ENCODE results near the gene ITGB8. TPM values are rescaled to one million over a fixed set of nuclear protein-coding genes. Genes with fewer than 3 reads are reported as not detected.

ITGB8 gene
- total RNA-seq, 4 donors from 2014 or later, result 3.9 to 70.2 (median 16.5) TPM

DNA sequence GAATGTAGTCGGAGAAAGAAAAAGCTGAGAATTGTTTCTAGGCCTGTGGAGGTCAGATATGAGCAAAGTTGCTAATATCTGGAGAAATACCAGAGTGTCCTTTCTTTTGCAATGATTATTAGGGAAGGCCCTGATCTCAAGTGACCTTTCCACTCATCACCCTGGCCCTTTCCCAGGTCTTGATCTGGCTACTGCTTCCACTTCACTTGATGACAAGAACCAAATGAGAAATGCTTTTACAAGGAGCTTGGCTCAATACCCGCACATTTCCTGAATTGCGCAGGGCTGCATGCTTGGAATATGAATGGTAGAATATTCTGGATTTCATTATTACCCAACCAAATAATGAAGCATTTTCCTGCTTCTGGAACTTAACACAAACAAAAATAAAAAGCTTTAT lies 104.6 kb downstream of the ITGB8 start:
- TF ChIP-seq, protein P1, sequence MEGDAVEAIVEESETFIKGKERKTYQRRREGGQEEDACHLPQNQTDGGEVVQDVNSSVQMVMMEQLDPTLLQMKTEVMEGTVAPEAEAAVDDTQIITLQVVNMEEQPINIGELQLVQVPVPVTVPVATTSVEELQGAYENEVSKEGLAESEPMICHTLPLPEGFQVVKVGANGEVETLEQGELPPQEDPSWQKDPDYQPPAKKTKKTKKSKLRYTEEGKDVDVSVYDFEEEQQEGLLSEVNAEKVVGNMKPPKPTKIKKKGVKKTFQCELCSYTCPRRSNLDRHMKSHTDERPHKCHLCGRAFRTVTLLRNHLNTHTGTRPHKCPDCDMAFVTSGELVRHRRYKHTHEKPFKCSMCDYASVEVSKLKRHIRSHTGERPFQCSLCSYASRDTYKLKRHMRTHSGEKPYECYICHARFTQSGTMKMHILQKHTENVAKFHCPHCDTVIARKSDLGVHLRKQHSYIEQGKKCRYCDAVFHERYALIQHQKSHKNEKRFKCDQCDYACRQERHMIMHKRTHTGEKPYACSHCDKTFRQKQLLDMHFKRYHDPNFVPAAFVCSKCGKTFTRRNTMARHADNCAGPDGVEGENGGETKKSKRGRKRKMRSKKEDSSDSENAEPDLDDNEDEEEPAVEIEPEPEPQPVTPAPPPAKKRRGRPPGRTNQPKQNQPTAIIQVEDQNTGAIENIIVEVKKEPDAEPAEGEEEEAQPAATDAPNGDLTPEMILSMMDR (IDR thresholded peaks at IDR 0.05), result no peak
- peak; percentile 63 for DNase-seq (ENCODE audit: low spot score)
- peak; percentile 89 for ATAC-seq (ENCODE audit: low FRiP score)

DNA sequence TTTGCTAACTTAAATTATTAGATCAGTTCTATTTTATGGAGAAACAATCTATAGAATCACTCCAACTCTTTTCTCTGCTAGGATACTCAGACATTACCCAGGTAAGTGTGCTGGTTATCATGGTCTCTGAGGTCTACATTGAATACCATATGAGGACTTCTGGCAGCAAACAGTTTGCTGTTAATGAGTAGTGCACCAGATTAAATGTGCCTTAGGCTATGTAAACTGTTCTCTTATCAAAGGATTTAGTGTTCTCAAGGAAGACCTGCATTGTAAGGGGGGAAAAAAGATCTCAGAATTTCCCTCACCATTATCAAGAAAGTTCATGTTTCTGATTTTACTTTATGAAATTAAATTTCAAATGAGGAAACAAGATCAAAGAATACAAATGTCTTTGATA lies 107.5 kb downstream of the ITGB8 start:
- DNase-seq (ENCODE audit: low spot score), result no peak
- TF ChIP-seq, protein P1 (IDR thresholded peaks at IDR 0.05), result no peak
- ATAC-seq (ENCODE audit: low FRiP score), result no peak

DNA sequence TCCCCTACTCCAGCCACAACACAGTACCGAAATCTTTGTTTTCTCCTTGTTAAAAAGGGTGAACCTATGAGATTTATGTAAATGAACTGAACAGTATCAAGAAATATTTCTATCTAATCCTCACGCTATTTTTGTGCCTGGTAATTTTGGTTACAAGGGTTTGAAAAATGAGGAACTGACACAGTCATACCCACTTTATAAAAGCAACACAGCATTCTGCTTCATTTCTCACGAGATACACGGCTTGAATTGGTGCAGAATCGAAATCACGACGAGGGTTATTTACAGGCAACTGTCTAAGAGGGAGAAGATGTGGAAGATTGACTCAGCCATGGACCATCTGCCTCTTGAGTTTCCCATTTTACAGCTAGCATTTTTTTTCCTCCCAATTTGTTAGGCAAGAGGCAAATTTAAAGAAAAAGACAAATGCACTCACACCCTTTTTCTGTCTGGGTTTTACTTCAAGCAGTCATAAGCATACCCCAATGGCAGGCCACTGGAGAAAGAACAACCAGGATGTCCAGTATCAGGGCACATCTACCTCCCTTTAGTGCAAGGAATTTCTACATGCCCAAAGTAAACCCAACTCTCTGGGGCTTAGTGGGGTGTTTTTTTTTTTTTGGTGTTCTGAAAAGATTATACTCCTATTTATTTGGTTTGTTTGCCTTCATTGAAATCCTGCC lies 108.1 kb downstream of the ITGB8 start:
- DNase-seq (ENCODE audit: low spot score) (no peak), ATAC-seq (ENCODE audit: low FRiP score) (no peak)
- TF ChIP-seq, protein P1 (IDR thresholded peaks at IDR 0.05), result no peak

DNA sequence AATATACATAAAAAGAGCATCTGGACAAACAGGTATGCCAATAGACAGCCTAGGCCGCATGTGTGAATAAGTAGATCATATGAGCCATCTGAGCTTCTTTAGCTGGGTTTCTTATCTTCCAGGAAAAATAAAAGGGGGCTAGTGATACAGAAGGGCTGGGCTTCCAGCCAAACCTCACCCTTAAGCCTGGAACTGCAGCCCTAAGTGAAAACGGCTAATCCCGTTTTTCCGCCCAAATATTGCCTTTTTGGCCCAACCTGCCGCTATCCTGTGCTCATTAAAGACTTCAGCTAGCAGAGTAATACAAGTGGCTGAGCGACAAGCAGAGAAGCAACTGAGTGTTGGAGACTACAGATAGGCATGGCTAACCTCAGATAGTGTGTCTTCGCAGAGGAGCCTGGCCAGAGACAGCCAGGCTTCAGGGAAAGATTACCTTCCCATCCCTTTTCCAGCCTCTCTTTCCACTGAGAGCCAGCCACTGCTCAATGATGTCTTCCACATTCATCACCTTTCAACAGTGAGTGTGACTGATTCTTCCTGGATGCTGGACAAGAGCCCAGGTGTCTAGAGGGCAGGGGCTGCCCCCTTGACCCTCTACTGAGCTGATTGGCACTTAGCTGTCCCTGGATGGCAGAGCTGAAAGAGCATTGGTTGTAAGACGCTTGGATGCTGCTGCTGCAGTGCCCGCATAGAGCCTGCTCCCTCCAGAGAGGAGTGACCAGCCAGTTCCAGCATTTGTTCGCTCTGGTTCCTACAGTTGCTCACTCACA lies 108.9 kb downstream of the ITGB8 start:
- ATAC-seq (ENCODE audit: low FRiP score) (no peak), DNase-seq (ENCODE audit: low spot score) (no peak)
- TF ChIP-seq, protein P1 (IDR thresholded peaks at IDR 0.05), result no peak

DNA sequence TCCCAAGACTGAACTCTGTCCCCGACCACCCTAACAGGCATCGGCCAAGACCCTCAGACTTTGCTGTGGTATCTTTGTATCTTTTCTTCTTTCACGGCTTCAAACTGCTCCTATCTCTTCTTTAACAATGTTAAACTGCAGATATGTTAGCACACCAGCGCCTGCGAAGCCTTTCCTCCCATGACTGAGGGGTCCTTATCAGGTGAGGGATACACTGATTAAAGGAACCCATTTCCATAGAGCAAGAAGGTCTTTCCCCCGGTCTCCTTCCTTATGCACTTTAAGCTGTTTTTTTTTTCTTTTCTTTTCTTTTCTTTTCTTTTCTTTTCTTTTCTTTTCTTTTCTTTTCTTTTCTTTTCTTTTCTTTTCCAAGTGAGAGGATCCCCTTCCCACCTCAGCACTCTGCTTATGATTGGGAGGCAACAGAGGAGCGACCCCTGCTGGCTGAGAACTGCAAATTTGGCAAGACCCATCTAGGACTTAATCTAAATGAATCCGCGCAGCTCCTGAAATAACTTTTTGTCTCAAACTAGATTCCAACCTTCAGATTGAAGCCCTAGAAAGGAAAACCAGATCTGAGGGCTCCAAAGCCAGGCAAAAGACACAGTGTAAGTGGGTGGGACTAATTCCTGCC lies 109.9 kb downstream of the ITGB8 start:
- TF ChIP-seq, protein P1 (IDR thresholded peaks at IDR 0.05), result no peak
- DNase-seq (ENCODE audit: low spot score), result no peak
- ATAC-seq (ENCODE audit: low FRiP score), result no peak

DNA sequence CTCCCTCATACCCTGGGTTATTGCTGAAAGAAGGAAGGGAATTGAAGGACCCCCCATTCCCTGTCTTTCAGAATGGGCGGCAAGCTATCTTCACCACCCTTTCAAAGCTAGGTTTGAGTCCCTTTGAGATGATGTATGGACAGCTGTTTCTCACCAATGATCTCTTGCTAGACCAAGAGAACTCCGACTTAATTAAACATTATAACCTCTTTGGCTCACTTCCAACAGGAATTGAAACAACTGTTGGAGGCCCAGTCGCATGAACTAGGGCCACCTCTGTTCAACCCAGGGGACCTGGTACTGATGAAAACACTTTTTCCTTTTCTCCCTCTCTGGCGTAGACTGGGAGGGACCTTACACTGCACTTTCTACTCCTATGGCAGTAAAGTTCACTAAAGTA lies 110.6 kb downstream of the ITGB8 start:
- no peak for DNase-seq (ENCODE audit: low spot score)
- TF ChIP-seq, protein P1 (IDR thresholded peaks at IDR 0.05), result no peak
- no peak for ATAC-seq (ENCODE audit: low FRiP score)
